ENCODE results near the gene RXRA. TPM values are rescaled to one million over a fixed set of nuclear protein-coding genes. Genes with fewer than 3 reads are reported as not detected.

RXRA gene
- total and polyA plus RNA-seq, 2 of the 13 experiments (the other 11 are each of a cell fraction or from before 2014, with no cell fraction given): 18.9 to 29.2 TPM

DNA sequence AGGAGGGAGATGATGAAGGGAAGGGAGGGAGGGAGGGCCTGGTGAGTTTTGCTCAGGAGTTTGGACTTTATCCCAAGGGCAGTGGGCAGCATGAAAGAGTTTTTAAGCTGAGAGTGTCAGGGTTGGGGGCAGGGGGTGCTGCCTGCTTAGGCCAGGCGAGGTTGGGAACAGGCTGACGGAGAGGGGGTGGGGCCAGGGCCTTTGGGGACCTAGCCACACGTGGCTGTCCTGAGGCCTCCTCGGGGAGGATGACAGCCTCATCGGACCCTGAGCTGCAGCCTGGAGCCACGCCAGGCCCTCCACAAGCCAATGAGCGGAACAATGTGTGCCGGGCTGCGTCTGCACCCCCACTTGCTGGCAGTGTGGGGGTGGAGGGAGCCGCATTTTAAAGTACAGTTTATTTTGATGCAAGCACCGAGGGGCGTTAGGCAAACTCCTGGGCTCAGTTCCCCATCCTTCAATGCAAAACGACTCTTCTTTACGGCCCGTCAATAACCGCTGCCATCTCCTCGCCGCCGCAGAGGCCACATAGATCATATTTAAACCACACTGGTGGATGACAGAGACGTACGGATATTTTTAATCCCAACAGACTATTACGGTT lies 5.3 kb upstream of the RXRA start (continued):
- TF ChIP-seq, protein P1, sequence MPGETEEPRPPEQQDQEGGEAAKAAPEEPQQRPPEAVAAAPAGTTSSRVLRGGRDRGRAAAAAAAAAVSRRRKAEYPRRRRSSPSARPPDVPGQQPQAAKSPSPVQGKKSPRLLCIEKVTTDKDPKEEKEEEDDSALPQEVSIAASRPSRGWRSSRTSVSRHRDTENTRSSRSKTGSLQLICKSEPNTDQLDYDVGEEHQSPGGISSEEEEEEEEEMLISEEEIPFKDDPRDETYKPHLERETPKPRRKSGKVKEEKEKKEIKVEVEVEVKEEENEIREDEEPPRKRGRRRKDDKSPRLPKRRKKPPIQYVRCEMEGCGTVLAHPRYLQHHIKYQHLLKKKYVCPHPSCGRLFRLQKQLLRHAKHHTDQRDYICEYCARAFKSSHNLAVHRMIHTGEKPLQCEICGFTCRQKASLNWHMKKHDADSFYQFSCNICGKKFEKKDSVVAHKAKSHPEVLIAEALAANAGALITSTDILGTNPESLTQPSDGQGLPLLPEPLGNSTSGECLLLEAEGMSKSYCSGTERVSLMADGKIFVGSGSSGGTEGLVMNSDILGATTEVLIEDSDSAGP (CRISPR knock-in tag; IDR thresholded peaks at IDR 0.05; ENCODE audit: borderline replicate concordance): no peak
- no peak for TF ChIP-seq SALL2 (CRISPR knock-in tag; IDR thresholded peaks at IDR 0.05)
- TF ChIP-seq NONO (IDR thresholded peaks at IDR 0.05): no peak
- 0 out of 2 replicates have a peak, but pooled peaks have one; percentile 1 for TF ChIP-seq NONO (CRISPR knock-in tag; conservative IDR thresholded peaks at IDR 0.05)
- TF ChIP-seq, protein P2, sequence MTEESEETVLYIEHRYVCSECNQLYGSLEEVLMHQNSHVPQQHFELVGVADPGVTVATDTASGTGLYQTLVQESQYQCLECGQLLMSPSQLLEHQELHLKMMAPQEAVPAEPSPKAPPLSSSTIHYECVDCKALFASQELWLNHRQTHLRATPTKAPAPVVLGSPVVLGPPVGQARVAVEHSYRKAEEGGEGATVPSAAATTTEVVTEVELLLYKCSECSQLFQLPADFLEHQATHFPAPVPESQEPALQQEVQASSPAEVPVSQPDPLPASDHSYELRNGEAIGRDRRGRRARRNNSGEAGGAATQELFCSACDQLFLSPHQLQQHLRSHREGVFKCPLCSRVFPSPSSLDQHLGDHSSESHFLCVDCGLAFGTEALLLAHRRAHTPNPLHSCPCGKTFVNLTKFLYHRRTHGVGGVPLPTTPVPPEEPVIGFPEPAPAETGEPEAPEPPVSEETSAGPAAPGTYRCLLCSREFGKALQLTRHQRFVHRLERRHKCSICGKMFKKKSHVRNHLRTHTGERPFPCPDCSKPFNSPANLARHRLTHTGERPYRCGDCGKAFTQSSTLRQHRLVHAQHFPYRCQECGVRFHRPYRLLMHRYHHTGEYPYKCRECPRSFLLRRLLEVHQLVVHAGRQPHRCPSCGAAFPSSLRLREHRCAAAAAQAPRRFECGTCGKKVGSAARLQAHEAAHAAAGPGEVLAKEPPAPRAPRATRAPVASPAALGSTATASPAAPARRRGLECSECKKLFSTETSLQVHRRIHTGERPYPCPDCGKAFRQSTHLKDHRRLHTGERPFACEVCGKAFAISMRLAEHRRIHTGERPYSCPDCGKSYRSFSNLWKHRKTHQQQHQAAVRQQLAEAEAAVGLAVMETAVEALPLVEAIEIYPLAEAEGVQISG (CRISPR knock-in tag; IDR thresholded peaks at IDR 0.05): peak; percentile 55
- TF ChIP-seq NBN (conservative IDR thresholded peaks at IDR 0.05): no peak
- no peak for TF ChIP-seq HHEX (CRISPR knock-in tag; IDR thresholded peaks at IDR 0.05)
- no peak for TF ChIP-seq KDM2A (CRISPR knock-in tag; IDR thresholded peaks at IDR 0.05; ENCODE audit: borderline replicate concordance, low read depth)
- no peak for TF ChIP-seq KAT7 (CRISPR knock-in tag; IDR thresholded peaks at IDR 0.05; ENCODE audit: borderline replicate concordance)
- 0 out of 4 replicates have a peak, but pooled peaks of 1 of the 2 experiments have one; percentile 34 for TF ChIP-seq KLF16 (CRISPR knock-in tag; IDR thresholded peaks at IDR 0.05)
- no peak for TF ChIP-seq KLF15 (CRISPR knock-in tag; IDR thresholded peaks at IDR 0.05; ENCODE audit: borderline replicate concordance)
- TF ChIP-seq, protein P3, sequence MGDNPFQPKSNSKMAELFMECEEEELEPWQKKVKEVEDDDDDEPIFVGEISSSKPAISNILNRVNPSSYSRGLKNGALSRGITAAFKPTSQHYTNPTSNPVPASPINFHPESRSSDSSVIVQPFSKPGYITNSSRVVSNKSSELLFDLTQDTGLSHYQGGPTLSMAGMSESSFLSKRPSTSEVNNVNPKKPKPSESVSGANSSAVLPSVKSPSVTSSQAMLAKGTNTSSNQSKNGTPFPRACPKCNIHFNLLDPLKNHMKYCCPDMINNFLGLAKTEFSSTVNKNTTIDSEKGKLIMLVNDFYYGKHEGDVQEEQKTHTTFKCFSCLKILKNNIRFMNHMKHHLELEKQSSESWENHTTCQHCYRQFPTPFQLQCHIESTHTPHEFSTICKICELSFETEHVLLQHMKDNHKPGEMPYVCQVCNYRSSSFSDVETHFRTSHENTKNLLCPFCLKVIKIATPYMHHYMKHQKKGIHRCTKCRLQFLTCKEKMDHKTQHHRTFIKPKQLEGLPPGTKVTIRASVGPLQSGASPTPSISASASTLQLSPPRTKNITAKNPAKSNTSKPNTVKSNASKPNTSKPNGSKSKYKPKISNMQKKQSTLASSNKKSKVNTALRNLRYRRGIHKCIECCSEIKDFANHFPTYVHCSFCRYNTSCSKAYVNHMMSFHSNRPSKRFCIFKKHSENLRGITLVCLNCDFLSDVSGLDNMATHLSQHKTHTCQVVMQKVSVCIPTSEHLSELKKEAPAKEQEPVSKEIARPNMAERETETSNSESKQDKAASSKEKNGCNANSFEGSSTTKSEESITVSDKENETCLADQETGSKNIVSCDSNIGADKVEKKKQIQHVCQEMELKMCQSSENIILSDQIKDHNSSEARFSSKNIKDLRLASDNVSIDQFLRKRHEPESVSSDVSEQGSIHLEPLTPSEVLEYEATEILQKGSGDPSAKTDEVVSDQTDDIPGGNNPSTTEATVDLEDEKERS (CRISPR knock-in tag; IDR thresholded peaks at IDR 0.05): no peak
- no peak for TF ChIP-seq MYNN (CRISPR knock-in tag; IDR thresholded peaks at IDR 0.05; ENCODE audit: low read depth)
- peak; percentile 38; the same call in 1 of the 2 replicates for TF ChIP-seq BCL6 (CRISPR knock-in tag; IDR thresholded peaks at IDR 0.05)
- peak; percentile 17; the same call in 1 of the 2 replicates for TF ChIP-seq RAD21 (CRISPR knock-in tag; IDR thresholded peaks at IDR 0.05)
- no peak for TF ChIP-seq ZNF782 (CRISPR knock-in tag; IDR thresholded peaks at IDR 0.05; ENCODE audit: borderline replicate concordance)
- TF ChIP-seq RARG (CRISPR knock-in tag; IDR thresholded peaks at IDR 0.05; ENCODE audit: low read depth): no peak
- no peak for TF ChIP-seq ZNF292 (CRISPR knock-in tag; IDR thresholded peaks at IDR 0.05; ENCODE audit: borderline replicate concordance, low read depth)
- TF ChIP-seq ZNF737 (CRISPR knock-in tag; IDR thresholded peaks at IDR 0.05; ENCODE audit: borderline replicate concordance): no peak
- no peak for TF ChIP-seq HIVEP1 (CRISPR knock-in tag; IDR thresholded peaks at IDR 0.05)
- TF ChIP-seq, protein P4, sequence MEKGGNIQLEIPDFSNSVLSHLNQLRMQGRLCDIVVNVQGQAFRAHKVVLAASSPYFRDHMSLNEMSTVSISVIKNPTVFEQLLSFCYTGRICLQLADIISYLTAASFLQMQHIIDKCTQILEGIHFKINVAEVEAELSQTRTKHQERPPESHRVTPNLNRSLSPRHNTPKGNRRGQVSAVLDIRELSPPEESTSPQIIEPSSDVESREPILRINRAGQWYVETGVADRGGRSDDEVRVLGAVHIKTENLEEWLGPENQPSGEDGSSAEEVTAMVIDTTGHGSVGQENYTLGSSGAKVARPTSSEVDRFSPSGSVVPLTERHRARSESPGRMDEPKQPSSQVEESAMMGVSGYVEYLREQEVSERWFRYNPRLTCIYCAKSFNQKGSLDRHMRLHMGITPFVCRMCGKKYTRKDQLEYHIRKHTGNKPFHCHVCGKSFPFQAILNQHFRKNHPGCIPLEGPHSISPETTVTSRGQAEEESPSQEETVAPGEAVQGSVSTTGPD (CRISPR knock-in tag; IDR thresholded peaks at IDR 0.05): no peak
- TF ChIP-seq CHD4 (IDR thresholded peaks at IDR 0.05; ENCODE audit: borderline replicate concordance, low read length): no peak
